AG04449 (cell line): ENCODE data around the gene RTL10.

ENCODE experiments used
- CTCF ChIA-PET: fragments of 350-600 bp; formaldehyde crosslinking; extraction: SDS; loops from one replicate; lab custom pipeline; 2021; ENCODE audit warnings: antibody characterized with exemption; lab: Yijun Ruan, JAX
- POLR2A ChIA-PET: fragments of 400-600, 350-600 bp; formaldehyde crosslinking; extraction: SDS; loops from one replicate; lab custom pipeline; 2020; ENCODE audit warnings: antibody characterized with exemption, inconsistent platforms; lab: Yijun Ruan, JAX
- DNase-seq: peaks from one replicate; pipeline ENCODE4 v3.0.0-alpha.2; 2010; ENCODE audit warnings: low read depth, low spot score
- H3K4me3 ChIP-seq: 2 replicates; pipeline ENCODE4 v1.5.1; 2011; ENCODE audit warnings: low read depth, mild to moderate bottlenecking, control low read depth, low read length
- TF ChIP-seq, protein P1 (sequence below): IDR thresholded peaks from one replicate; pipeline ENCODE4 v1.5.1; 2011; ENCODE audit warnings: mild to moderate bottlenecking, moderate library complexity, low read length, control low read depth, inconsistent platforms; ENCODE audit not compliant: insufficient read depth; ENCODE audit errors: missing control alignments

RTL10 gene

DNA sequence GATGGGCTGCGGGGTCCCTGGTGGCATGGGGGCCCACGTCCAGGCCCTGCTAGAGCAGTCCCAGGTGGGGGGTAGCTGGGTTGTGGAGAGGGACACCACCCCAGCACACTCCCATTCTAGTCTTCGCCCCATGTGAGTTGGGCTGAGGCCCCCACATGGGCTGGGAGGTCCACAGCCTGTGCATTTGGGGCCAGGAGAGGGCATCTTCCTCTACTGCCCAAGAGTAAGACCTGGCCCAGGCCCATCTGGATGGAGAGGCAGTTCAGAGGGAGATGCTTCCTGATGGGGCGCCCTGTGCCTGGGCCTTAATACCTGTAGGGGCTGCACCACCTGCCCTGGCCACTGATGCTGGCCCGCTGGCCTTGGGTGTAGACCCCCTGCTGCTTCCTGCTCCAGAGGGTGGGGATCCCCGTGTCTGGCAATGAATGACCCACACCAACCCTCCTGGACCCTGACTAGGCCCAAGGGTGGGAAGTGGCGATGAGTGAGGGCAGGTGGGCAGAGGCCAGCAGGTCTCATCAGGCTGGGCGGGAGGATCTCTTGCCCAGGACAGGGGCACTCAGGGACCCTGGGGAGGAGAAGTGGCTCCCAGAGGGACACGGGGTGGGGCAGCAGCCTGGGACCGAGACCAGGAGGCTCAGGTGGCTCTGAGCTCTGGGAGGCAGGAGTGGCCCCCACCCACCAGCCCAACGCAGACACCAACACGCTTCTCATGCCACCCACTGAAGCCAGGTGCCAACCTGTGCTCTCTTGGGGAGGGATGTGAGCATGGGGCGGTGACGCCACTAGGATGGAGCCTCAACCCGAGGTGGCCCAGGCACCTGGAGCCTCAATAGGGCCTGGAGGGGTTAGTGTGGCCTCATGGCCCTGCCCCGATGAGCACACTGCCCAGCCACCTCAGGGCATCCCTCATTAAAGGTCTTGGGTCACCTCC is 17.4 kb upstream of the RTL10 start:
- TF ChIP-seq, protein P1, sequence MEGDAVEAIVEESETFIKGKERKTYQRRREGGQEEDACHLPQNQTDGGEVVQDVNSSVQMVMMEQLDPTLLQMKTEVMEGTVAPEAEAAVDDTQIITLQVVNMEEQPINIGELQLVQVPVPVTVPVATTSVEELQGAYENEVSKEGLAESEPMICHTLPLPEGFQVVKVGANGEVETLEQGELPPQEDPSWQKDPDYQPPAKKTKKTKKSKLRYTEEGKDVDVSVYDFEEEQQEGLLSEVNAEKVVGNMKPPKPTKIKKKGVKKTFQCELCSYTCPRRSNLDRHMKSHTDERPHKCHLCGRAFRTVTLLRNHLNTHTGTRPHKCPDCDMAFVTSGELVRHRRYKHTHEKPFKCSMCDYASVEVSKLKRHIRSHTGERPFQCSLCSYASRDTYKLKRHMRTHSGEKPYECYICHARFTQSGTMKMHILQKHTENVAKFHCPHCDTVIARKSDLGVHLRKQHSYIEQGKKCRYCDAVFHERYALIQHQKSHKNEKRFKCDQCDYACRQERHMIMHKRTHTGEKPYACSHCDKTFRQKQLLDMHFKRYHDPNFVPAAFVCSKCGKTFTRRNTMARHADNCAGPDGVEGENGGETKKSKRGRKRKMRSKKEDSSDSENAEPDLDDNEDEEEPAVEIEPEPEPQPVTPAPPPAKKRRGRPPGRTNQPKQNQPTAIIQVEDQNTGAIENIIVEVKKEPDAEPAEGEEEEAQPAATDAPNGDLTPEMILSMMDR, result no peak
- DNase-seq, result no peak
- no peak overlapping the region for H3K4me3 ChIP-seq
- ChIA-PET CTCF (interaction anchor here (0.8 kb wide), 1 partner anchor 38 kb away, joined by 3 read pairs; no protein-coding TSS in a partner anchor), POLR2A (no interaction called here)

DNA sequence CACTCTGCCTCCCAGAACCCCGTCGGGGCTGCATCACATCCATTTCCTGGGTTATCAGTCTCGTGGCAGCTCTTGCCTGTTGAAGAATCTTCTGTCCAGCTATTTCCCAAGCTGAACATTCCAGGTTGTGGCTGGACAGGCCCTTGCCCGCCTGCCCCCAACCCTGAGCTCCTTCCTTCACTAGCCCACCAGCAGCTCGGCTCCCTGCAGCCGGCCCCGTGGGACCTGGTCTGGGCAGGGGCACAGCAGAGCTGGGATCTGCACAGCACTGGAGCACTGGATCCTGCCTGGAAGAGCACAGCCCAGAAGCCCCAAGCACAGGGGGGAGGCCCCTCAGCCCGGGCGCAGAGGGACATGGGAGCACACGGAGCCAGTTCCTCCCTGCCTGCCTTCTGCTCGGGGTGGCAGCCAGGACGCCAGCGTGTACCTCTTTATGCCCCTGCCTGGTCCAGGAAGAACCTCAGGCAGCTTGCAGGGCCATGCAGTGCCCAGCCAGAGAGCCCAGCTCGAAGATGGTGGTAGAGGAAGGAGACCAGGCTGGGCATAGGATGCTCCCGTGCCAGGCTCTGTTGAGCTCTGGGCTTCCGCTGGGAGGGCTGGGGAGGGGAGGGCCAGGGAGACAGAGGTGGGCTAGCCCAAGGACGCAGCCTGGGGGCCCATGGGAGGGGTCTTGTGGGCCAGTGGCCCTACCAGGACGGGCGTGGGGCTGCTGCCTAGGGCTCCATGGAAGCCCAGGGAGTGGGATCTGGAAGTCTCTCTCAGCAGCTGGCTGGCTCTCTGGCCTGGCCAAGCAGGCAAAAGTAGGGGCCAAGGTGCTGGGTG is 16.6 kb upstream of the RTL10 start:
- H3K4me3 ChIP-seq, result no peak overlapping the region
- no peak for DNase-seq
- ChIA-PET POLR2A (no interaction called here), CTCF (interaction anchor here (0.8 kb wide), 1 partner anchor 39 kb away, joined by 3 read pairs; no protein-coding TSS in a partner anchor)
- TF ChIP-seq, protein P1, result no peak

DNA sequence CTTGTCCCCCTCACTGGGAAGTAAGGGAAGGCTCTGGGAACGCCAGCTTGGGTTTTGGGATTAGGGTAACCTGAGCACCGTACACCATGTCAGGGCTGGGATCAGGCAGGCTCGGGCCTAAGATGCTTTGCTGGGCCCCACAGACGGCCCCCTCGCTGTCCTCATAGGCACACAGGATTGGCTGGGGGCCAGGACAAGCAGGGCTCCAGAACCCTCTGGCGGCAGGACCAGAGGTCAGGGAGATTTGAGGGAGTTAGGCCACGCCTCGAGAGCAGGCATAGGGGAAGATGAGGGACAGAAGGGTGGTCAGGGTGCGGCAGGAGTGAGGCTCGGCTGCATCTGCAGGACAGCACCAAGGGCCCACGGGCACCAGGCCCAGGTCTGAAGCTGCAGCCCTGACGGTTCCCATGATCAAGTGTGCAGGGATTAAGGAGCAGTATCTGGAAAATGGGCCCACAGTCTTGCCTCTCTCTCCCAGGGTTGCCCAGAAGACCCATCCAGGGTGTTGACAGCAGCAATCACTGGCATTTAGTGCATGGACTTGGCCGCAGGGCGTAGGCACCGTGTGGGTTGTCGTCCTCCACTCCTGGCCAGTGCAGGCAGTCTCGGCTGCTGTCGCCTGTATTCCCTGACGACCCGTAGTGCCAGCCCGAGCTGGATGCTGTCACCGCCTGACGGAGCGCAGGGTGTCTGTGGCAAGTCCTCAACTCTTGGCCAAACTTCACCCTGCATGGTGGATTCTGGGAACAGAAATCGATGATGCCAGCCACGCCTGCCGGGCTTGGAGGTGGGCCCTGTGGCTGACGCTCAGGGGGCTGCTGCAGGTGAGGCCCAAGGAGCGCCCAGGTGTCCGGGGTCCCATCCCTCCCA is 15.7 kb upstream of the RTL10 start:
- POLR2A ChIA-PET, result no interaction called here
- DNase-seq, result no peak
- TF ChIP-seq, protein P1, result no peak
- no peak overlapping the region for H3K4me3 ChIP-seq
- CTCF ChIA-PET, result no interaction called here

DNA sequence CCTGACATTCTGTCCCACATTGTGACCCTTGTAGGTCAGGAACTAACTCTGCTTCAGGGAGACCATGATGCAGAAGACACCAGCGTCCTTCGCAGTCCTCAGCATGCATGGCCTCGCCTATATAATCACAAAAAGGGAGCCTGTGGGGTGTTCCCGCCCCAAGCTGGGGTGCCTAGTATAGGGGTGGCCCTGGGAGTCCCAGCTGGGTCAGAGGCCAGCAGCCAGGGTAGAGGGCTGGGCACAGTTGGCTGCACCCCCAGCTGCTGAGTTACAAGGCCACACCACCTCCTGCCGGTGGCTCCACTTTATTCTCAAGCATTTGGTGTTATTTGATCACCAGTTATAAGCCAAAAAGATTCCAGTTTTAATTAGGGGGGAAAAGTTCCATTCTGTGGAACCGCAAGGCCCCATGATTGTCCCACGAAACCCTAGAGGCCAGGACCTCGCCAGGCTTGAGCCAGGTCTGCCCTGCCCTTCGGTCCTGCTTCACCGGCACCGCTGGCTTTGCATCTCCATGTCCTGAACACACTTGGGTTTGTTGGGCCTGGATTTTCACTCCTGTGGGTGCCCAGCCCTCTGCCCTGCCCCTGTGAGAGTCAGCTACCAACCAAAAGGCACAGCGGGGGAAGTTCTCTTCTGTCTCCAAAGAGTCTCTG is 15.0 kb upstream of the RTL10 start:
- H3K4me3 ChIP-seq, result no peak overlapping the region
- TF ChIP-seq, protein P1, result no peak
- no peak for DNase-seq
- ChIA-PET CTCF (interaction anchor here (0.8 to 0.9 kb wide), 2 partner anchors 15 to 18 kb away, joined by 3 read pairs; partner anchors contain the start of genes GNB1L and RTL10), POLR2A (no interaction called here)

DNA sequence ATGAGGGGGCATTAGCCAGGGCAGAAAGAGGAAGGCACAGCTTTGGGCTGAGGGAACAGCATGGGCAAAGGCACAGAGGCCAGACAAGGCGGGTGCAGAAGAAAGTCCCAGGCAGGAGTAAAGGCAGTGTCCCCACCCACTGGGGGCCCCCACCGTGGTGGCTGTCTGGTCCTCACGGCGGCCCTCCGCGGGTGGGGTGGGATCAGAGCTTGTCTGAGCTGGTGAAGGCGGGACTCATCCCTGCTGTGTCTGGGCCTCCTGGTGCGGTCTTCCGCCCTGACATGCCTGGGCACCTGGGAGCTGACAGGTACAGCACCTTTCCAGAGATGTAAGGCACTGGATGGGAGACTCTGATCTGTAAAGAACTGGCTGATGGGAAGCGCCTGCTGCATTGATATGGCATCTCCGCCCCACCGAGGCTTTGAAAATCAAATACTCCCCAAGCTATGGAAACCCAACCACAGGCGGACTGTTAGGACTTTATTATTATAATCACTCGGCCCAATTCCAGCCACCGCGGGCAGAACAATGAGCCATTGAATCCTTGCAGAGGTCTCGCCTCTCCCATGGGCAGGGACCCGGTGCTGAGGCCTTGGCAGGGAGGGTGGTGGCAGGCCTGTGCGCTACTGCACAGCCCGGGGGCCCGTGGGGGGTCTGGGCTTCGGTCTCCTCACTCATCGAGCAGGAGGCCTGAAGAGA is 14.2 kb upstream of the RTL10 start:
- H3K4me3 ChIP-seq, result no peak overlapping the region
- ChIA-PET CTCF (interaction anchor here (0.8 to 0.9 kb wide), 2 partner anchors 14 to 18 kb away, joined by 3 read pairs; partner anchors contain the start of genes GNB1L and RTL10), POLR2A (no interaction called here)
- no peak for DNase-seq
- TF ChIP-seq, protein P1, result no peak
